GM21360 (cell line): Measurements from ENCODE around the gene HDLBP.

Source experiments
- ATAC-seq: cut with Tn5 transposase; IDR thresholded peaks from one replicate; pipeline ENCODE4 v1.9.1; 2021; ENCODE audit warnings: mild to moderate bottlenecking, moderate library complexity; ENCODE audit not compliant: unreplicated experiment

HDLBP gene

GRCh38 chr2:241256168-241256545 is 59.3 kb downstream of the HDLBP start:
- ATAC-seq: no peak

GRCh38 chr2:241255542-241256167 is 59.8 kb downstream of the HDLBP start:
- no peak for ATAC-seq

DNA sequence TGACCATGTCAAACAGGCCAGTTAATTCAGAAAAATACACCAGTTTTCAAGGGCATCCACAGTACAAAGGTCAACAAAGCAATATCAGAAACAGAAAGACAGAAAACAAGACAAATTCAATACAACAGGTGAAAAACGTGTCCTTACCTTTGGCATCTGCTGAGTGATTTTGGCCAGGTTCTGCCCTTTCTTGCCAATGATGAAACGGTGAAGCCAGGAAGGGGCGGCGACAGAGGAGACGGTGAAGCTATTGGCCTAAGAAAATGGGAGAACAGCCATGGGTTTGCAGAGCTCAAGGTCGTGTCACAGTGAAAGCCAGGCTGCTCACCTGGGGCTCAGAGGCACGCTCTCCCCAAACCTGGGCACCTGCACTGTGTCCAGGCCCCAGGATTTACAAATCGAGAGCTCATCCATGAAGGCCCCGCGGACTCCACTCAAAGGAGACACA is 60.5 kb downstream of the HDLBP start:
- ATAC-seq: no peak

DNA sequence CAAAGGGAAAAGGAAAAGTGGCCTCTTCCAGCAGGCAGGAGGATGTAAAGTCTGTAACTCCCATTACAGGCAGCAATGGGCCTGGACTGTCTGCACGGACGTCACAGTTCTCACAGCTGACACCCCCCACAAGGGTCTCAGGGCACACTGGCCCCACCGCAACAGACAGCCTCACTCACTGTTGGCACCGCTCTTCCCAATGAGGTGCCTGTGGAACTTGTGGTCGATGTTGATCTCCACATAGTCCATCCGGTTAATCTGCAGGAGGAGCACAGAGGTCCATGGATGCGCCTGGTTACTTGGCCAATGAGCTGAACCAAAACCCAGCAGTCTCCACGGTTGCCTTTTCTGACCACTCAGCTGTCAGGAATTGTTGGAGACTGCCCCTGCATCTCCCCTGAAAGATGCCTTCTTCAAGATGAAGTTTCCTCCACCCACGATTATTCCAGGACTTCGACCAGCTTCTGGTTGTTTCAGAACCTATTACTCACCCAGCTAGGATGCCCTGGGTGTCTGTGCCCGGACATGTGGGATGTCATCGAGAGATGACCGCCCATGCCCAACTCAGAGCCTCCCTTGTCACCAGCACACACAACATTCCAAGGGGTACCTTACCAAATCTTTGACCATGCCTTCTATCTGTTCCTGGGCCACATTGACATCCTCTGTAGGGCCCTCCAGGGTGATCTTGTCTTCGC is 62.5 kb downstream of the HDLBP start:
- ATAC-seq: no peak

GRCh38 chr2:241249654-241250053 is 65.8 kb downstream of the HDLBP start:
- no peak for ATAC-seq

- no peak for ATAC-seq
These were observed 66.6 kb downstream of the HDLBP start for GRCh38 chr2:241248897-241249296.

DNA sequence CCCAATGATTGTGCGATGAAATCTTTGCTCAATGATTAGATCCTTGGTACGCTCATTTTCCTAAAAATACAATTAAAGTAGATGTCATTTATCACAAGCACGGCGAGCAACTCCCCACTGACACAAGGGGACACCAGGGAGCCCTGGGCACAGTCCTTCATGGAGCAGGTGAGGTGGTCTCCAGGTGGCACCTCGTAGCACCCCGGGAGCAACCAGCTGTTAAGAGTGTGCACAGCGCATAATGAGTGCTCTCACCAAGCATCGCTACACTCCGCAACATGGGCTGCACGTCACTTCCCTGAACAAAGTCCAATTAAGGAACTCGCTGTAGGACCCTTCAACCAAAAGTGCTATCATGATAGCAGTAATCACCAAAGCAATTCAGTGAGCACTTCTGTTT is 67.2 kb downstream of the HDLBP start:
- no peak for ATAC-seq

- ATAC-seq: no peak
These were observed 71.1 kb downstream of the HDLBP start for GRCh38 chr2:241244368-241244767.

- ATAC-seq: no peak
These were observed 73.2 kb downstream of the HDLBP start for GRCh38 chr2:241242306-241242705.

GRCh38 chr2:241241669-241242068 is 73.8 kb downstream of the HDLBP start:
- ATAC-seq: no peak

DNA sequence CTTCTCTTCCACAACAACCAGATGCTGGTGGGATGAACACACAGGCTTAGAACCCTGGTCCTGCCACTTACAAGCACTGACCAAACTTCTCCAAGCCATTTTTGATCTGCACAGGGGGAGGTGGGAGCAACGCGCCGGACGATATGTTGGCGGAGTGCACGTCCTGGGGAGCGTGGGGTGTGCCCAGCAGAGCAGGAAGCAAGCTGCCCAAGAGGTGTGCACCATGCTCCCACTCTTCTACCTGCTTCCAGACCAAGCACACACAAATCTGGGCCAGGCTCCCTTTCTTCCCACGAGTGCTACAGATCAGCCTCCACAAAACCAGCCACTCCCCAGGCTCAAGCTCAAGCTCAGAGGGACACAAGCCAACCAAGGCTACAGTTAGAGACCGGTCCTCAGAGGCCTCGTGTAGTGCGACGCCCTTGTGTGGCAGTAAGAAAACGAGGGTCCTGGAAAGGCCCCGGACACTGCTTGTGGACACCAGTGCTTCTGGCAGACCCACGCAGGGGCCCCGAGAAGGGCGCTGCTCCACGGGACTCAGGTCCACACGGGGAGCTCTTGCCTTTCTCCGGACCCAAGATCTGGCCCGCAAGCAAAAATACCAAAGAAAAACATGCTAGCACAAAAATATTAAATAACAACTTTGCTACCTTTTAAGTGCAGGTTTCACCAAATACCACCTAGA is 75.0 kb downstream of the HDLBP start:
- ATAC-seq: no peak

GRCh38 chr2:241239552-241240202 is 75.8 kb downstream of the HDLBP start:
- no peak for ATAC-seq

DNA sequence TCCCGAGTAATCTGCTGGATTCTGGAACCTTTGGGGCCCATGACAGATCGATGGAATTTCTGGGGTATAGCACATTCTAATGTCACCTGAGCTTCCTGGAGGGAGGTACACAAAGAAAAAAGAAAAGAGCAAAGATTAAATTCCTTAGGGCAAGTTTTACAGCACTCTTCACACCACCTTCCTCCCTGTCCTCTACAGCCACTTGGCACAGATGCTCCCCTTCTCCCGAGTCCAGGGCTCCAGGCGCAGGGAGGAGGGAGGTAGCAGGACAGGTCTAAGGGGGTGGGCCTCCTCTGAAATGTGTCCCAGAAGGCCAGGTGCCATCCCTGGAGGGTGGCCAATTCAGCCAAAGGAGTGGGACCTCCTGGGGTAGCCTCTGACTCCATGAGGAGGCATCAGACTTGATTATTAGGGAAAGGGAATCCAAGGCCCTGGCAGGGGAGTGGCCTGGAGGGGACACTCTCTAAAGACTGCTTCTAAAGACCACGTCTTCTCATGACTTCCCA is 76.7 kb downstream of the HDLBP start:
- ATAC-seq: no peak

DNA sequence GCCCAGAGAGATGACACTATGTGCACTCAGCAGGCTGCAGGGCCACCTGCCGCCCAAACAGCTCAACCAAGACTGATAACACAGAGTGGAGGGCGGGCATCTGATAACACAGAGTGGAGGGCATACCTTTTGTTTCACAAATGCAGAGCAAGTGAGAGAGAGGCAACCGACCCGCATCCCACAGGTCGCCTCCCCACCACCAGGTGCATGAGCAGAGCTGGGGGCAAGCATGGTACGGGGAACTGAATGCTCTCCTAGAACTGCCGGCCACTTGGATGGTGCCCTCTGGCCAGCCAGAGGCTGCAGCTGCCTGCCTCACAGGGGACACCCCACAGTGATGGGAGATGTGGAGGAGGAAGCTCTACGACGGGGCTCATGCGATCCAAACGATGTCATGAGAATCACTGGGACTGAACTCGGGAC is 77.5 kb downstream of the HDLBP start:
- ATAC-seq: no peak

- no peak for ATAC-seq
These were observed 78.4 kb downstream of the HDLBP start for GRCh38 chr2:241237047-241237446.

- ATAC-seq: no peak
These were observed 79.4 kb downstream of the HDLBP start for GRCh38 chr2:241235859-241236593.

DNA sequence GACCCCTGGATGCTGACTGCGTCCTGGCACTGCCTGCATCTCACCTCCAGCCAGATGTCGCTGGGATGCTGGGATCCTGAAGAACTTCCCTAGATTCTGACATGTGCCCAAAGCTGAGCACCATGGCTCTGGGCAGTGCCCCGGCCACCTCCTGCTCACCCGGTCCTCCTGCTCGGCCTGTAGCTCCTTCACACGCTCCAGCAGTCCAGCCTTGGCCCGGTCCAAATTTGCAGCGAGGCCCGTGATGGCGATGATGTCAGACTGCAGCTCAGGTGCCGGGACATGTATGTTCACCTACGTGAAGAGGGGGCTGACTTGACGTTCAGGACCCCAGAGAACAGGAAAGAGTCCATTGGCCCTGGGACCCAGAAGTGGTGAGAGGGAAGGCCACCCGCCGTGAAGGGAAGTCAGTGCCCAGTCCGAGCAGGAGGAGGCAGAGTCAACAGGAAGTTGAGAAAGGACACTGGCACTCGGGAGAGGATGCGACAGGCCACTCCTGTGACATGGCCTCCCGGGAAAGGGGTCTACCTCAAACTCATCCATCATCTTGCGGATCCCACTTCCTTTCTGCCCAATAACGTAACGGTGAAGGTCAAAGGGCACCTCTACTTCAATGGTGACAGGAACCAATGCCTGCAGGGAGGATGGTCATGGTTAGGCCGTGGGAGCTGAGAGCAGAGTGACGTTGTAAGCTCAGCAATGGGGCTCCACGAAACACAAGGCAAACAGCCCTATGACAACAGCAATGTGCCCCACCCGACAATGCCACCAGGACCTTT is 80.3 kb downstream of the HDLBP start:
- no peak for ATAC-seq

GRCh38 chr2:241234066-241234790 is 81.2 kb downstream of the HDLBP start:
- ATAC-seq: no peak
